Measurements from ENCODE around the gene SNTG2. TPM values are rescaled to one million over a fixed set of nuclear protein-coding genes. Genes with fewer than 3 reads are reported as not detected.

SNTG2 gene
- total and polyA plus RNA-seq, 4 donors = not detected

- no peak overlapping the region for H3K9ac ChIP-seq (ENCODE audit: low read depth in 1 of 2, low read length in 2 of 2)
- no peaks in the 10 kb centered on the region for H3K27me3 ChIP-seq (ENCODE audit: control insufficient read depth in 4 of 4, insufficient read depth in 4 of 4, low read length in 3 of 4)
- H3K27ac ChIP-seq (ENCODE audit: low read depth in 1 of 2, low read length in 2 of 2) = no peak overlapping the region
- WGBS = 77% methylated on average over 9 of the region's 9 CpGs
- H3K9me3 ChIP-seq (ENCODE audit: control insufficient read depth in 4 of 4, low read length in 3 of 4) = no peaks in the 10 kb centered on the region
- TF ChIP-seq FOXA2 (IDR thresholded peaks at IDR 0.05) (no peak), YY1 (IDR thresholded peaks at IDR 0.05) (no peak), ATF3 (IDR thresholded peaks at IDR 0.05) (no peak), MAX (IDR thresholded peaks at IDR 0.05) (no peak), RAD21 (IDR thresholded peaks at IDR 0.05) (no peak), REST (IDR thresholded peaks at IDR 0.05) (no peak), EGR1 (IDR thresholded peaks at IDR 0.05; ENCODE audit: low read depth in 2 of 2) (no peak), GABPA (IDR thresholded peaks at IDR 0.05 in 1 of 2, conservative IDR thresholded peaks at IDR 0.05 in 1 of 2) (no peak), ZBTB33 (IDR thresholded peaks at IDR 0.05) (no peak), JUND (IDR thresholded peaks at IDR 0.05) (no peak), HNF4G (IDR thresholded peaks at IDR 0.05) (no peak), NR2F2 (IDR thresholded peaks at IDR 0.05) (no peak), FOXA1 (IDR thresholded peaks at IDR 0.05) (no peak), HNF4A (conservative IDR thresholded peaks at IDR 0.05) (no peak)
- H3K36me3 ChIP-seq (ENCODE audit: control insufficient read depth in 4 of 4, insufficient read depth in 3 of 4, low read depth in 1 of 4, low read length in 3 of 4) = no peaks in the 10 kb centered on the region
- DNase-seq (ENCODE audit: low spot score) = no peak
- H3K4me3 ChIP-seq (ENCODE audit: low read depth in 1 of 3, low read length in 3 of 3) = no peak overlapping the region
- no peaks in the 10 kb centered on the region for H3K4me1 ChIP-seq (ENCODE audit: control insufficient read depth in 4 of 4, insufficient read depth in 4 of 4, low read length in 3 of 4)
Measured at GRCh38 chr2:1321321-1321720, 370.7 kb downstream of the SNTG2 start.

- no peaks in the 10 kb centered on the region for H3K4me1 ChIP-seq (ENCODE audit: control insufficient read depth in 4 of 4, insufficient read depth in 4 of 4, low read length in 3 of 4)
- no peak overlapping the region for H3K9ac ChIP-seq (ENCODE audit: low read depth in 1 of 2, low read length in 2 of 2)
- TF ChIP-seq EGR1 (IDR thresholded peaks at IDR 0.05; ENCODE audit: low read depth in 2 of 2) = no peak
- TF ChIP-seq SP1 (IDR thresholded peaks at IDR 0.05) = no peak
- no peak for TF ChIP-seq YY1 (IDR thresholded peaks at IDR 0.05)
- no peak for TF ChIP-seq HNF4G (IDR thresholded peaks at IDR 0.05)
- TF ChIP-seq ZBTB33 (IDR thresholded peaks at IDR 0.05) = no peak
- no peak overlapping the region for H3K4me3 ChIP-seq (ENCODE audit: low read depth in 1 of 3, low read length in 3 of 3)
- 78% methylated on average over 2 of the region's 2 CpGs for WGBS
- no peak for DNase-seq (ENCODE audit: low spot score)
- H3K36me3 ChIP-seq (ENCODE audit: control insufficient read depth in 4 of 4, insufficient read depth in 3 of 4, low read depth in 1 of 4, low read length in 3 of 4) = no peaks in the 10 kb centered on the region
- H3K9me3 ChIP-seq (ENCODE audit: control insufficient read depth in 4 of 4, low read length in 3 of 4) = no peaks in the 10 kb centered on the region
- no peak overlapping the region for H3K27ac ChIP-seq (ENCODE audit: low read depth in 1 of 2, low read length in 2 of 2)
- H3K27me3 ChIP-seq (ENCODE audit: control insufficient read depth in 4 of 4, insufficient read depth in 4 of 4, low read length in 3 of 4) = no peaks in the 10 kb centered on the region
Measured at GRCh38 chr2:1324884-1325283, 374.2 kb downstream of the SNTG2 start.
